GM19351 (cell line): ENCODE measurements around the gene SPOP.

Source experiments
- ATAC-seq: cut with Tn5 transposase; IDR thresholded peaks from one replicate; pipeline ENCODE4 v1.9.1; 2021; ENCODE audit warnings: mild to moderate bottlenecking, moderate library complexity; ENCODE audit not compliant: unreplicated experiment

The SPOP gene

DNA sequence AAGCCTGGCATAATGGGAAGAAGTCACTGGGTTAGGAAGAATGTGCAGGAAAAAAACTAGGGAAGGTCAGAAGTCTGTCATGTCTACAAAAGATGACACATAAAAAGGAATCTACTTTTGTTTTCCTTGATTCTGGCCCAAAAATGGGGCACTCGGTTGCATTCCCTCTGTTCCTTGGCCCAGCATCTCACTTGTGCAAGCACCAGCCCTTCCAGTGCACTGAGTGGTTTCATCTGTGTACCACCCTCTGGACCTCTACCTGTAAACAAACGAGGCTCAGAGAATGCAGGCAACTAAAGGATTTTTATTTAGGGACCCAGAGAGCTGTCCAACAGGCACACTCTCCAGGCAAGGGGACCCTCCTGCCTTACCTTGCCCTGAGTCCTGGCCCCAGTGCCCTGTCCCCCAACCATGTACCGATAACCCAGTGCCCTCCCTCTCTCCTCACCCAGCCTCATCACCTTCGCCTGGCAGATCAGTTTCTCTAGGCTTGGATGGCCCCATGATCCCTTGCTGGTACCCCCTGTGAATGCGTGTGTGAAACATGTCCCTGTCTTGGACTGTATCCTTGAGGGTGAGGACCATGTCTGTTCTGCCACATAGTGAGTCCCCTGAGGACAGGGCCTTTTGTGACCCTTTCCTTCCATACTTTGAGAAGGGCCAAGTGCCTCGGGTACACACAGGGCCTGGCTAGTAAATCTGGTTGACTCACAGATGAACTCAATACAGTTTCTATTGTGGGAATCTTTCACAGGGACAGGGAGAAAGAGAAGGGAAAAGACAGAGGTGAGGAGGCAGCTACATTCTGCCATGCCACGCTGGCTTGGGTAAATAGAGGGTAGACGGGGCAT, 88.9 kb downstream of the SPOP start:
- no peak for ATAC-seq

DNA sequence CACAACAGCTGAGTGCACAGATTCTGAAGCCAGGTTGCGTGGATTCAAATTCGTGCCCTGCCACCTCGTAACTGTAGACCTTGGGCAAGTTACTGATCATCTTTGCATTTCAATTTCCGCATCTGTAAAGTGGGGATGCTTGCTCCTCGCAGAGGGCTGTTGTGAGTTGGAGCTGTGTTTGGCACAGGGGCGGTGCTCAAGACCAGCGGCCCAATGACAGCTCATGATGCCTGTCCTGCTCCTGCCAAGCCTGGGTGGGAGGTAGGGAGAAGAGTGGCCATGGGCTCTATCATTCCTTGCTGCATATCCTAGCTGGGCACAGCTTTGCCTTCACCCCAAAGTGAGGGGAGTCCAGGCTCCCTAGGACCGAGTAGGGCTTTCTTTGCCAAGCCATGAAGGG, 89.6 kb downstream of the SPOP start:
- no peak for ATAC-seq

DNA sequence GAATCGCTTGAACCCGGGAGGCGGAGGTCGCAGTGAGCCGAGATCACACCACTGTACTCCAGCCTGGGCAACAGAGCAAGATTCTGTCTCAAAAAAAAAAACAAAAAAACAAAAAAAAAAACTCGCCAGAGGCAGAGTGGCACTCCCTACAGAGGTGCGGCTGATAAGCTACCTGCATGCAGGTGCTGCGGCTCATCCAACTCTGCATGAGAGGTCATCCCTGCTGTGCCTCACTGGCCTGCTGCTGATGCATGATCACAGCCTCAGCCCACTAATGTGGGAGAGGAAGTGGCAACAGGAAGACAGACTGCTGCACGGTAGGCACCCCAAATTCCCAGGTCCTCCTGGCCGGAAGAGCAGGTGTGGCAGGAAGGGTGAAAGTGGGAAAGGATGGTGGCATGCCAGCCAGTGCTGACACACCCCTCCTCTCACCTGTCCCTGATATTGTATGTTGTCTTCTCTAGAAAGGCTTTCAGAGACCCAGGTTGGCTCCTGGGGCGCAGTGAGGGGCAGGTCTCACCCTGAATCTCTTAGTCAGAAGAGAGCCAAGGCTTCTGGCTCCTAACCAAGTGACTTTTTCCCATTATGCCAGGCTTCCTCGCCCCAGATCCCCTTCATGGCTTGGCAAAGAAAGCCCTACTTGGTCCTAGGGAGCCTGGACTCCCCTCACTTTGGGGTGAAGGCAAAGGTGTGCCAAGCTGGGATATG, 90.4 kb downstream of the SPOP start:
- ATAC-seq = no peak

DNA sequence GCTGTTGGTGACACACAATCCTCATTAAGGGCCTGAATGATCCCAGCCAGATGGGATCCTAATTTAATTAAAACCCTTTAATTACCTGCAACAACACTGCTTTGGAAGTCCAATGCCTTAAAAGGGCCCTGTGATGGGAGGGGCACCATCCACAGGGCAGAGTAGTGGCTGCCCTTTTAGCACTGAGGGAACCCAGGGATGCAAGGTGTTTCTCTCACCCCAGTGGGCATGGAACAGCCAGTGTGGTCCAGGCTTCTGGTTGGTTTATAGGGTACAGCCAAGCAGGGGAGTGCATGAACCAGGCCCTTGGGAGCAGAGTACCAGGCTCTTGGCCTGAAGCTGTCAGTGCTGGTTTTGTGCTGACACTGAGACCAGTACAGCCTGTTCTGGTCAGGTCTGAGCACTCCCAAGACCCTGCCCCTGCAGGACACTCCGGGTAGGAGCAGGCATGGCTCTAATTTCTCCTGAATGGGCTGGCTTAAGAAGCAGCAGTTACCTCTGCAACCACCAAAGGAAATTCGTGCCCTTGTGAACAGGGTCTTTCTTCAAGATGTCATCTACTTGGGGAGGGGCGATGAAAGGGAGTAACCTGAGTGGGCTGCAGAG, 92.4 kb downstream of the SPOP start:
- ATAC-seq = no peak

DNA sequence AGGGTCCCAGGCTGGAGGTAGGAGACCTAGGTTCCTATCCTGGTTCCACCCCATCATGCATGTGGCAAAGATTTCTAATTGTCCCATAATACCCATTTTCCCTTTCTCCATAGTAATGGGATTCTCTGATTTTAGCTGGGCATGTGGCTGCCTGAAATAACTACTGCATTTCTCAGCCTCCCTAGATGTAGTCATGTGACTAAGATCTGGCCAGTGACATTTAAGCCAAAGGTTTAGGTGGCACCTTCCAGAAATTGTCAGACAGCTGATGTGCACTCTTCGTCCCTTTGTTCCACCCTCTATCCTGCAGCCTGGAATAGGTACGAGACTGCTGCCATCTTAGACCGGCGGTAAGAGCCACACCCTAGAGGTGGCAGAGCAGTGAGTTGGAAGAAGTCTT, 94.0 kb downstream of the SPOP start:
- no peak for ATAC-seq

DNA sequence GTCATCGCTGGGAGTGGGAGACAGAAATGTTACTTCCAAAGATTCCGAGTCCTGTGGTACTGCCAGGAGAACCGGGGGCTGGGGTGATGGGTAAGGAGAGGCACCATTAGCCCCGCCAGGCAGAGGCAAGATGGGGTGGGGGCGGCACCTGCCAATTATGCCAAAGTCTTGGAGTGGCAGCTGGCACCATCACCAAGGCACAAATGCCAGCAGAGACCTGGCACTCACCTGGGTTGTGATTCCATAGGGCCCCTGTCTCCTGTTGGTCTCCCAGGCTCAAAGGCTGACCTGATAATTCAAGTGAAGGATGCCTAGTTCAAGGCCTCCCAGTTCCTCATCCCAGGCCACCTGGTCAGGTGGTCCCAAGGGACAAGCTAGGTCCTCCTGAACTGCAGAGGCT, 94.7 kb downstream of the SPOP start:
- no peak for ATAC-seq

DNA sequence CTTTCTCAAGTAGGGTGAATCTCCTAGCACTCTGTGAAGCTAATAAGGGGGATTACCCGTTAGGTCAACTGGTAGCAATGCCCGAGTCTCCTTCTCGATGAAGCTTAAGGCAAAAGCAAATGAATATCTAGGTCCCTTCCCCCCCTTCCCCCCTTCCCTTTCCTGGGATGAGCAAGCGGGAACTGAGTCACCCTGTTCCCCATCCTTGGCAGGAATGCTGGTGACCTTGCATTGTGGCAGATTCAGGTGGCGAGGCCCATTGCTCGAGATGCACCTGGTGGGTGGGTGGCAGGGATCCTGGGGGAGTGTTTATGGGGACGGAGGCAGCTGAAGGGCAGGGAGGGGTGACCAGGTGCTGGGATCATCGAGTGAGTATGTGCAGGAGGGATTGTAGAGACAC, 95.1 kb downstream of the SPOP start:
- no peak for ATAC-seq

DNA sequence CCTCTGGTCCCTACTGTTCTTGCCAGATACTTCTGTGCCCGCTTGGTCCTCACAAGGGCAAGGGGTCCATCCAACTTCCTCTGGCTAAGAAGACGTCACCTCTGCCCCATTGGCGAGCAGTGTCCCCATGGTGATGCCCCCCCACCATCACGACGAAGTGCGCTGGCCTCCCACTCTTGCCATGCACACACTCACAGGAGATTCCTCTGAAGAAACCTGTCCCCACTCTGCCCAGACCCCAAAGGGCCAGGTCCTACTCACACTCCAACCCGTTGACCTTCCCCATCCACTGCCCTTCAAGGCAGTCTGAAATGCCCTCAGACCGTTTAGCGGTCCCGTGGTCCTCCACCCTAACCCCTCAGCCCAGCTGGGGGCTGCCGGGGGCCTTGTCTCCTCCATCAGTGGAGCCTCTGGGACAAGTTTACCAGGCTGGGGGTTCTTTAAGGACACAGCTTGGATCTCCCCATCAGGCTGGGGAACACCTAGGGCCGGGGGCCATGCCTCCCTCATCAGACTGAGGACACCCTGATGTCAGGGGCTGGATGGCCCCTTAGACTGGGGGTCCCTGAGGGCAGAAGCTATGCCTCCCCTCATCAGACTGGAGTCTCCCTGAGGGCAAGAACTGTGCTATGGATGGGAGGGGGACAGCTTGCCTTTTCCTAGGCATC, 95.7 kb downstream of the SPOP start:
- ATAC-seq = no peak

DNA sequence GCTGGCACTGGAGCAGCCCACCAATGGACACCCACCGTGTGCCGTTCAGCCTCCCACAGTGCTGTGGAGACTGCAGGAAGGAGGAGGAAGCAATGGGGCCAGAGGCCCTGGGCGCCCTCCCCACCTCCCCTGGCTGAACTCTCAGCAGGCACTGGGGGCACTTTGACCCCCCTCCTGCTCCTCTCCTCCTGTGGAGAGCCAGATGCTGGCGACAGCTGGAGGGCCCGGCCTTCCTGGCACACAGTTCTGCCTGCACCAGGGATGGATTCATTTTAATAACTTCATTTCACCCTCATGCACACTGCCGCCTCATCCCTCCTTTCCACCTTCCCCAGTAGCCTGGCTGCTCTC, 96.3 kb downstream of the SPOP start:
- ATAC-seq = no peak

DNA sequence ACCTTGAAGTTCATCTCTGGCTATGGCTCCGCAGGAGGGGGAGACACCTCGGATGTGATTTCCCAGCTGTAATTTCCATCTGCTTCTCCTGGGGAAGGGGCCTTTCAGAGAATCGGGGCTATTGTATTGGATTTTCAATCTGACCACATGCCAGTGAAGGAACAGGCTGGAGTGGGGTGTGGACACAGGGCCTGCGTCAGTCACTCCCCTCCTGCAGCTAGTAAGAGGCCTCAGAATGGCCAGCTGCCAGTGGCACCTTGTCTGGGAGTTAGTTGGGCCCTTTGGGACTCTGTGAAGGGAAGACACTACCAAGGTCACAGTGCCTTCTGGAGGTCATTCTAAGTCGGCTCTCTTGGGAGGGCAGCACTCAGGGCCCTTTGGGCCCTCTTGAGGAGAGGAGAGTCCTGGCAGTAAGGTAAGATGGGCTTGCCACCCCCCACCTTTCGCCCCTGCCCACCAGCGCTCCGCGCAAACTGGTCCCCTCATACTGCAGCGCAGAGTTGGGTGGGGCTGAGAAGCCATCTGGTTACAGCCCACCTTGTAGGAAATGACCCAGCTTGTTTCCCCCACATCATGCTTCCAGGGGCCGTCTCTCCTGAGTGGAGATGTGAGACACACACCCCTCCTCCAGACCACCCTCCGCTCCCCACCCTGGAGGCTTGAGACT, 96.8 kb downstream of the SPOP start:
- no peak for ATAC-seq

DNA sequence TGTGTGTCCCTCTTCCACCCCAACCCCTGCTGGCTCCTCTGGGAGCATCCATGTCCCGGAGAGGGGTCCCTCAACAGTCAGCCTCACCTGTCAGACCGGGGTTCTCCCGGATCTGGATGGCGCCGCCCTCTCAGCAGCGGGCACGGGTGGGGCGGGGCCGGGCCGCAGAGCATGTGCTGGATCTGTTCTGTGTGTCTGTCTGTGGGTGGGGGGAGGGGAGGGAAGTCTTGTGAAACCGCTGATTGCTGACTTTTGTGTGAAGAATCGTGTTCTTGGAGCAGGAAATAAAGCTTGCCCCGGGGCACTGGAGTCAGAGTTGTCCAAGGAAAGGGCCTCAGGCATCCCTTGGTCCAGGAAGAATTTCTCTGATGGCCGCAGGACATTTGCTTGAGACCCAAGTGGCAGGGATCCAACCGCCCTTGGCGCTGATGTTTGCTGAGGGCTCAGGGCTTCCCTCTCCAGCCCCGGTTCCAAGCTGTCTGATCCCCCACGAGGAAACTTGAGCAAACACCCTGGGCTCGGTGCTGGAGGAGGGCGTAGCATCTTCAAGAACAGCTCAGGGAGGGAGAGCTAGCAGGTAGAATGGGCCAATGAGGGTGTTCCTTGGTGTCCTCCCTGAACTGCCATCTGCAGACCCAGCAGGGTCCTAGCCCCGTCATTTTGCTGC, 97.7 kb downstream of the SPOP start:
- no peak for ATAC-seq

DNA sequence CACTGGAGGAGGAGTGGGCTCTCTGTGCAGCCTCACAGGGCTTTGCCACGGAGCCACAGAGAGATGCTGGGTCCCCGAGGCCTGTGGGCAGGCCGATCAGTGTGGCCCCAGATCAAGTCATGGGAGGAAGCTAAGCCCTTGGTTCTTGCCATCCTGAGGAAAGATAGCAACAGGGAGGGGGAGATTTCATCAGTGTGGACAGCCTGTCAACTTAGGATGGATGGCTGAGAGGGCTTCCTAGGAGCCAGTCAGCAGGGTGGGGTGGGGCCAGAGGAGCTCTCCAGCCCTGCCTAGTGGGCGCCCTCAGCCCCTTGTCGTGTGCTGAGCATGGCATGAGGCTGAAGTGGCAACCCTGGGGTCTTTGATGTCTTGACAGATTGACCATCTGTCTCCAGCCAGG, 98.4 kb downstream of the SPOP start:
- no peak for ATAC-seq

DNA sequence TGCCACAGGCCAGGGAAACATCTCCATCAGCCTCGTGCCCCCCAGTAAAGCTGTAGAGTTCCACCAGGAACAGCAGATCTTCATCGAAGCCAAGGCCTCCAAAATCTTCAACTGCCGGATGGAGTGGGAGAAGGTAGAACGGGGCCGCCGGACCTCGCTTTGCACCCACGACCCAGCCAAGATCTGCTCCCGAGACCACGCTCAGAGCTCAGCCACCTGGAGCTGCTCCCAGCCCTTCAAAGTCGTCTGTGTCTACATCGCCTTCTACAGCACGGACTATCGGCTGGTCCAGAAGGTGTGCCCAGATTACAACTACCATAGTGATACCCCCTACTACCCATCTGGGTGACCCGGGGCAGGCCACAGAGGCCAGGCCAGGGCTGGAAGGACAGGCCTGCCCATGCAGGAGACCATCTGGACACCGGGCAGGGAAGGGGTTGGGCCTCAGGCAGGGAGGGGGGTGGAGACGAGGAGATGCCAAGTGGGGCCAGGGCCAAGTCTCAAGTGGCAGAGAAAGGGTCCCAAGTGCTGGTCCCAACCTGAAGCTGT, 98.9 kb downstream of the SPOP start:
- ATAC-seq = no peak

DNA sequence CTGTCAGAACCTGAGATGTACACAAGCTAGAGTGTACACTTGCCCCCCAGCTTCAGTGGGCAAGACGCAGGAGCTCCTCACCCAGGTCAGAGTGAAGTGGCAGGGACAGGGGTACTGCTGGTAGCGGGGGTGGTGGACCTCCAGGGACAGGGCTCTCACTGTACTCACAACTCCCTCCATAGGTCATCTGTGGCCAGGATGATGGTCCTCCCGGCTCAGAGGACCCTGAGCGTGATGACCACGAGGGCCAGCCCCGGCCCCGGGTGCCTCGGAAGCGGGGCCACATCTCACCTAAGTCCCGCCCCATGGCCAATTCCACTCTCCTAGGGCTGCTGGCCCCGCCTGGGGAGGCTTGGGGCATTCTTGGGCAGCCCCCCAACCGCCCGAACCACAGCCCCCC, 99.5 kb downstream of the SPOP start:
- ATAC-seq = no peak

DNA sequence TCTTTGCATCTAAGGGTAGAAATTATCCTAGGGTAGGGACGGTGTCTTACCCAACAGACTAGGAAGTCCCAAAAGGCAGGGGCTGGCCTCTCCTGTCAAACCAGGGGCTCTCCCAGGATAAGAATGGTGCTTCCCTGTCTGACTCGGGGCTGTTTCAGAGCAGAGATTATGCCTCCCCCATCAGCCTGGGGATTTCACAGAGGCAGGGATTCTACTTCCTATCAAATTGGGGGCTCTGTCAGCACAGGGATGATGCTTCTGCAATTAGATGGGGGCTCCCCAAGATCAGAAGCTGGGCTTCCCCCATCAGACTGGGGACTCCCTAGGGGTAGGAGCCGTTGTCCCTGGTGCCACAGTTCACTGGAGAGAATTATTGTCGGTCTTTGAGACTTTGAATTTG, 99.9 kb downstream of the SPOP start:
- ATAC-seq = no peak

DNA sequence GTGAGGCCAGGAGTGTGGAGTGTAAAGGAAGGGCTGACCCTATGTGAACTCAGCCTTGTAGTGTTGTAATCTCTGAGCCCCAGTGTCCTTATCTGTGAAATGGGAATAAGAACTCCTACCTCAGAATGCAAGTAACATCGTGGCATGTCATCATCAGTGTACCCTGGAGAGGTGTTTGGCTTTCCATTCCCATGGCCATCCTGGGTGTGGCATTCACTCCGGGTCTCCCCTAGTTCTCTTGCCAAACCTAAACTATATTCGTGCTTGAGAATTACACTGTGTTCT, 100.3 kb downstream of the SPOP start:
- no peak for ATAC-seq

DNA sequence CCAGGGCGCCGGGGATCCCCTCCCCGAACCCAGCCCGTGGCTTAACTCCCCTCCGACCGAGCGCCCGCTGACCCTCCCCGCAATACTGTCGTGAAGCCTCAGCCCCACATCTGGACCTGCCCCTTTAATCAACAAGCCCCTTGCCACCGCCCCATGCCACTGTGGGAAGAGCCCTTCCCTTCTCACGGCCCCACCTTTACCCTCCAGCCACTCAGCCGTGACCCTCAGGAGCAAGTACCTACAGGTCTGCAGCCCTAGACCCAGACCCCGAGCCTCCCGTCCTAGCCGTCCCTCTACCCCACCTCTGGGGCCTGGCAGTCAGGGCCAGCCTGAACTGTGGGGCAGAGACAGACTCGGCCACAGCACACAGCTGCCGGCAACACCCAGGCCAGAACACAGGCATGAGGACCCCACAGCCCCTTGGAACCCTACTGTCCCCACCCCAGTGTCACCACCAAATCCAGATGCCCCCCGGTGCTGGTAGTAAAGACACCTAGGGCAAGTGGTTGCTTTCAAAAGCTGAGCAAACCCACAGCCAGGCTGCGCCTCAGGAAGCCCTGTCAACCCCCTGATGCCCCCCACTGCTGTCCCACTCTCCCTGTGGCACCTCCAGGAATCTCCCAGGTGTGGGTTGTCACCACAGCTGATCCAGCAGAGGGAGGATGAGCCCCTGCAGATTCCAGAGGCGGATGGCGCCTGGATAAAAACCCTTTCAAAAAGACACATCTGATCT, 100.8 kb downstream of the SPOP start:
- ATAC-seq = no peak

DNA sequence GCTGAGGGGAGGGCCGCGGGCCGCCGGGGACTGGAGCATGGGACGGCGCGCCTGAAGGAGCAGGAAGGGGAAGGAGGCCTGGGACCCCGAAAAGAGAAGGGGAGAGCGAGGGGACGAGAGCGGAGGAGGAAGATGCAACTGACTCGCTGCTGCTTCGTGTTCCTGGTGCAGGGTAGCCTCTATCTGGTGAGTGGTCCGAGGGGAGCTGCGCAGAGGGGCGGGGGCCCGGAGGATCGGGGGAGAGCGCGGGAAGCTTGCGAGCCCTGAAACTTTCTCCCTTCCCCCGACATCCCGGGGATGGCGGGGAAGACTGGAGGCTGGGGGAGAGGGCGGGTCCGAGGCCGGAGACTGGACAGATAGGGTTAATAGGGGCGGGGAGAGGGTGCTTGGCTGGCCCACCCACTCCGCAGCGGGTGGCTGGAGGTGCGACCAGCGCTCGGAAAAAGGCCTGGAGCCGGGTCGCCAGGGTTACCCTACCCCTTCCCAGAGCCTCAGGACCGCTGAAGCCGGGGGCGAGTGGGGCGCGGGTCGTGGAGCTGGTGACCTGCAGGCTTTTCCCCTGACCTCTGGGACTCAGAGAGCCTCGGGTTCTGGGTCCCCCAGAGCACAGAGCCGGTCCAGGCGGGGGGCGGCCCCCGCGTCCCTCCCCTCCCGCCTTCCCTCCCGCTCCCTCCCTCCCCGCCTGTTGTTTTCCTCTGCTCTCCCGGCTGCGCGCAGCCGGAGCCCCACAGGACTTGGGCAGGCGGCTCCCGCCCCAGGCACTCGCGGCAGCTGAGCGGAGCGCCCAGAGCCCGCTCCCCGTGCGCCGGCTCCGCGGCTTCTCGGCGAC, 101.6 kb downstream of the SPOP start:
- ATAC-seq = no peak

DNA sequence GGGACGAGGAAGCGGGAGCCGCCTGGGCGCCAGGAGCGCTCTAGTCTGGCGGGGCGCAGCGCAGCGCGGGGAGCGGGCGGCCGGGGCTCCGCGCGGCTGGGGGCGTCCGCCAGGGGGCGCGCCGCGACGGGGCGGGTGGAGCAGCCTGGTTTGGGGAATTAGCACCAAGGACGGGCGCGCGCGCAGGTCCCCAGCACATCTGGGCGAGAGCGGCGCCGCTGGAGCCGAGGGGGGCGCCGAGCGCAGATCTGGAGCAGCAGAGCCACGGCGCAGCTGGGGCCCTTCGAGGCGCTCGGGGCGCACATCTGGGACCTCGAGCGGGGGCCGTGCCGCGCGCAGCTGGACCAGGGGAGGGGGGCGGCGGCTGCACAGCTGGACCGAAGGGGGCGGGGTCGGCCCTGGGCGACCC, 102.2 kb downstream of the SPOP start, which contains the start of gene NXPH3:
Gene NXPH3, plus strand, starts transcription at position 193 of the 409 bp plus-strand sequence. CDS start 349 bp downstream, outside the sequence.
- no peak for ATAC-seq
